Measurements from ENCODE around the gene PLPPR5.
"Not testable (repeated sequence)": the region's sequence is repeated elsewhere in the genome, so short reads cannot be mapped to it uniquely, and the experiment has no call there.

Gene PLPPR5

GRCh38 chr1:98884864-98885263, 119.8 kb downstream of the PLPPR5 start:
- TF ChIP-seq CTCF (IDR thresholded peaks at IDR 0.05; ENCODE audit: borderline replicate concordance, extremely low read depth, low read length, poor library complexity, severe bottlenecking): no peak
- no peak for TF ChIP-seq EZH2 (IDR thresholded peaks at IDR 0.05; ENCODE audit: borderline replicate concordance, low read depth, low read length, severe bottlenecking)
- Histone ChIP-seq H3K9me3 (ENCODE audit: insufficient read depth, low read length, severe bottlenecking) (peaks cover 3% of the 10 kb centered on the region), H3K4me1 (ENCODE audit: insufficient read depth, low read length) (no peaks in the 10 kb centered on the region), H3K27ac (ENCODE audit: low read length) (no peak overlapping the region), H2AFZ (ENCODE audit: low read depth, low read length) (no peak overlapping the region), H3K9ac (ENCODE audit: low read depth, low read length) (no peak overlapping the region), H3K4me2 (ENCODE audit: insufficient read depth, low read length) (no peak overlapping the region), H3K36me3 (ENCODE audit: insufficient read depth, low read length) (no peaks in the 10 kb centered on the region), H3K27me3 (ENCODE audit: insufficient read depth, low read length, poor library complexity) (no peaks in the 10 kb centered on the region), H4K20me1 (ENCODE audit: insufficient read depth, low read length) (no peaks in the 10 kb centered on the region), H3K79me2 (ENCODE audit: insufficient read depth, low read length) (no peaks in the 10 kb centered on the region), H3K4me3 (ENCODE audit: low read depth in 1 of 2, low read length in 2 of 2) (no peak overlapping the region)
- DNase-seq: no peak
- ATAC-seq (ENCODE audit: insufficient read depth, low read depth): no peak

GRCh38 chr1:98881901-98882300, 122.8 kb downstream of the PLPPR5 start:
- Histone ChIP-seq H3K4me1 (ENCODE audit: insufficient read depth, low read length) (no peaks in the 10 kb centered on the region), H3K9me3 (ENCODE audit: insufficient read depth, low read length, severe bottlenecking) (peaks cover 3% of the 10 kb centered on the region), H3K27ac (ENCODE audit: low read length) (no peak overlapping the region), H3K27me3 (ENCODE audit: insufficient read depth, low read length, poor library complexity) (no peaks in the 10 kb centered on the region), H3K4me3 (ENCODE audit: low read depth in 1 of 2, low read length in 2 of 2) (no peak overlapping the region), H2AFZ (ENCODE audit: low read depth, low read length) (no peak overlapping the region), H3K9ac (ENCODE audit: low read depth, low read length) (no peak overlapping the region), H3K79me2 (ENCODE audit: insufficient read depth, low read length) (no peaks in the 10 kb centered on the region), H4K20me1 (ENCODE audit: insufficient read depth, low read length) (no peaks in the 10 kb centered on the region), H3K36me3 (ENCODE audit: insufficient read depth, low read length) (no peaks in the 10 kb centered on the region), H3K4me2 (ENCODE audit: insufficient read depth, low read length) (no peak overlapping the region)
- TF ChIP-seq EZH2 (IDR thresholded peaks at IDR 0.05; ENCODE audit: borderline replicate concordance, low read depth, low read length, severe bottlenecking) (no peak), CTCF (IDR thresholded peaks at IDR 0.05; ENCODE audit: borderline replicate concordance, extremely low read depth, low read length, poor library complexity, severe bottlenecking) (no peak)
- DNase-seq (no peak), ATAC-seq (ENCODE audit: insufficient read depth, low read depth) (no peak)

GRCh38 chr1:98881234-98881633, 123.4 kb downstream of the PLPPR5 start:
- not testable (repeated sequence) for H3K79me2 ChIP-seq (ENCODE audit: insufficient read depth, low read length); H3K4me3 ChIP-seq (ENCODE audit: low read depth in 1 of 2, low read length in 2 of 2)

GRCh38 chr1:98874828-98875227, 129.8 kb downstream of the PLPPR5 start:
- Histone ChIP-seq H2AFZ (ENCODE audit: low read depth, low read length) (0 out of 2 replicates have a peak overlapping the region, but pooled peaks have one; percentile 34), H3K9me3 (ENCODE audit: insufficient read depth, low read length, severe bottlenecking) (peaks cover 3% of the 10 kb centered on the region), H3K36me3 (ENCODE audit: insufficient read depth, low read length) (no peaks in the 10 kb centered on the region), H3K27me3 (ENCODE audit: insufficient read depth, low read length, poor library complexity) (no peaks in the 10 kb centered on the region), H3K4me1 (ENCODE audit: insufficient read depth, low read length) (peaks cover 20% of the 10 kb centered on the region), H3K4me2 (ENCODE audit: insufficient read depth, low read length) (no peak overlapping the region), H3K79me2 (ENCODE audit: insufficient read depth, low read length) (no peaks in the 10 kb centered on the region), H3K27ac (ENCODE audit: low read length) (no peak overlapping the region; the same call in 1 of the 2 replicates), H3K9ac (ENCODE audit: low read depth, low read length) (no peak overlapping the region), H3K4me3 (ENCODE audit: low read depth in 1 of 2, low read length in 2 of 2) (no peak overlapping the region), H4K20me1 (ENCODE audit: insufficient read depth, low read length) (no peaks in the 10 kb centered on the region)
- no peak for ATAC-seq (ENCODE audit: insufficient read depth, low read depth)
- TF ChIP-seq CTCF (IDR thresholded peaks at IDR 0.05; ENCODE audit: borderline replicate concordance, extremely low read depth, low read length, poor library complexity, severe bottlenecking): no peak
- no peak for DNase-seq

More at GRCh38 chr1:98881234-98881633, 123.4 kb downstream of the PLPPR5 start:
- H3K9ac ChIP-seq (ENCODE audit: low read depth, low read length); DNase-seq; ATAC-seq (ENCODE audit: insufficient read depth, low read depth); H3K4me2 ChIP-seq (ENCODE audit: insufficient read depth, low read length); H2AFZ ChIP-seq (ENCODE audit: low read depth, low read length); H3K36me3 ChIP-seq (ENCODE audit: insufficient read depth, low read length); H3K4me1 ChIP-seq (ENCODE audit: insufficient read depth, low read length); H4K20me1 ChIP-seq (ENCODE audit: insufficient read depth, low read length); H3K27ac ChIP-seq (ENCODE audit: low read length); H3K9me3 ChIP-seq (ENCODE audit: insufficient read depth, low read length, severe bottlenecking); H3K27me3 ChIP-seq (ENCODE audit: insufficient read depth, low read length, poor library complexity): not testable (repeated sequence)

Measured in DND-41 (cell line).